Effector memory CD8-positive, alpha-beta T cell (primary cell): ENCODE measurements around the gene APOBEC3F.
"Not testable (repeated sequence)": the region's sequence is repeated elsewhere in the genome, so short reads cannot be mapped to it uniquely, and the experiment has no call there.

Experiments used
- ATAC-seq: fragments of 150-1000 bp; cut with Tn5 transposase; replicated peaks from 2 replicates; pipeline ENCODE4 v1.10.0; 2021; ENCODE audit warnings: mild to moderate bottlenecking, moderate library complexity
- DNase-seq, 3 experiments: peaks; one replicate each; pipeline ENCODE4 v3.0.0; 2021
- H3K27ac Mint-ChIP-seq, 2 donors: one replicate each; pipeline ENCODE4 v1.8.0; 2022; ENCODE audit warnings: mild to moderate bottlenecking in 2 of 2, mixed read lengths in 2 of 2, moderate library complexity in 2 of 2
- H3K27me3 Mint-ChIP-seq, 2 donors: one replicate each; pipeline ENCODE4 v1.8.0; 2022; ENCODE audit warnings: mixed read lengths in 2 of 2
- H3K36me3 Mint-ChIP-seq: one replicate; pipeline ENCODE4 v1.8.0; 2022; ENCODE audit warnings: mild to moderate bottlenecking, moderate library complexity, mixed read lengths; ENCODE audit not compliant: insufficient read depth
- H3K4me1 Mint-ChIP-seq, 2 donors: one replicate each; pipeline ENCODE4 v1.8.0; 2022; ENCODE audit warnings: low read depth in 2 of 2, mixed read lengths in 2 of 2
- H3K4me3 Mint-ChIP-seq, 2 donors: one replicate each; pipeline ENCODE4 v1.8.0; 2022; ENCODE audit warnings: mild to moderate bottlenecking in 2 of 2, mixed read lengths in 2 of 2, moderate library complexity in 2 of 2
- H3K9me3 Mint-ChIP-seq, 2 donors: one replicate each; pipeline ENCODE4 v1.8.0; 2022; ENCODE audit warnings: mixed read lengths in 2 of 2

Gene APOBEC3F

GRCh38 chr22:39070186-39070585 lies 29.5 kb downstream of the APOBEC3F start:
- H3K4me3 Mint-ChIP-seq = no peak overlapping the region
- ATAC-seq (no peak), DNase-seq (no peak)
- no peaks in the 10 kb centered on the region for H3K9me3 Mint-ChIP-seq
- no peaks in the 10 kb centered on the region for H3K27me3 Mint-ChIP-seq
- H3K36me3 Mint-ChIP-seq = no peaks in the 10 kb centered on the region
- peak overlapping the region in 1 of 2 donors; percentile 12 for H3K27ac Mint-ChIP-seq
- peaks cover 6 to 8% of the 10 kb centered on the region in 2 donors for H3K4me1 Mint-ChIP-seq

GRCh38 chr22:39072581-39072981 lies 31.9 kb downstream of the APOBEC3F start:
- H3K36me3 Mint-ChIP-seq, H3K9me3 Mint-ChIP-seq, H3K27me3 Mint-ChIP-seq, H3K27ac Mint-ChIP-seq, ATAC-seq, DNase-seq, H3K4me3 Mint-ChIP-seq: not testable (repeated sequence)
- H3K4me1 Mint-ChIP-seq = peaks cover 13 to 20% of the 10 kb centered on the region in 2 donors

- no peaks in the 10 kb centered on the region for H3K9me3 Mint-ChIP-seq
- peaks cover 23 to 30% of the 10 kb centered on the region in 2 donors for H3K4me1 Mint-ChIP-seq
- ATAC-seq = no peak
- no peak for DNase-seq
- peaks cover 21% of the 10 kb centered on the region for H3K36me3 Mint-ChIP-seq
- no peaks in the 10 kb centered on the region for H3K27me3 Mint-ChIP-seq
- H3K4me3 Mint-ChIP-seq = no peak overlapping the region
- H3K27ac Mint-ChIP-seq = peak overlapping the region in 1 of 2 donors; percentile 12
Observed at GRCh38 chr22:39073981-39074380, 33.3 kb downstream of the APOBEC3F start.

GRCh38 chr22:39076155-39077025 lies 35.7 kb downstream of the APOBEC3F start:
- H3K27me3 Mint-ChIP-seq, H3K9me3 Mint-ChIP-seq, DNase-seq, ATAC-seq: not testable (repeated sequence)
- H3K27ac Mint-ChIP-seq = peak overlapping the region; percentile 98 to 99
- peak overlapping the region; percentile 76 to 98 for H3K4me3 Mint-ChIP-seq
- peaks cover 45% of the 10 kb centered on the region for H3K36me3 Mint-ChIP-seq
- H3K4me1 Mint-ChIP-seq = peaks cover 40 to 49% of the 10 kb centered on the region in 2 donors

- DNase-seq (peak; percentile 62 to 72 (median 68)), ATAC-seq (peak; percentile 78)
- H3K27me3 Mint-ChIP-seq, H3K9me3 Mint-ChIP-seq: not testable (repeated sequence)
- Mint-ChIP-seq H3K36me3 (peaks cover 54% of the 10 kb centered on the region), H3K4me3 (peak within 1 kb of the TSS; percentile 92 to 98), H3K4me1 (peaks cover 49 to 58% of the 10 kb centered on the region in 2 donors), H3K27ac (peak within 1 kb of the TSS; percentile 98 to 99)
Observed at GRCh38 chr22:39077026-39077840, 36.6 kb downstream of the APOBEC3F start, which contains the start of gene APOBEC3G. APOBEC3G (plus strand) TSS chr22:39077275; CDS start chr22:39077362, 87 bp downstream.

- peak overlapping the region; percentile 98 to 99 for H3K27ac Mint-ChIP-seq
- not testable (repeated sequence) for H3K9me3 Mint-ChIP-seq, H3K27me3 Mint-ChIP-seq, DNase-seq, ATAC-seq
- peaks cover 53 to 64% of the 10 kb centered on the region in 2 donors for H3K4me1 Mint-ChIP-seq
- H3K4me3 Mint-ChIP-seq = peak overlapping the region; percentile 92 to 98
- peaks cover 60% of the 10 kb centered on the region for H3K36me3 Mint-ChIP-seq
Observed at GRCh38 chr22:39077912-39078311, 37.2 kb downstream of the APOBEC3F start.

GRCh38 chr22:39078329-39078728 lies 37.7 kb downstream of the APOBEC3F start:
- peaks cover 64% of the 10 kb centered on the region for H3K36me3 Mint-ChIP-seq
- DNase-seq (peak in 2 of 3 experiments; percentile 30 to 43), ATAC-seq (no peak)
- H3K4me1 Mint-ChIP-seq = peaks cover 57 to 68% of the 10 kb centered on the region in 2 donors
- peak overlapping the region; percentile 92 to 98 for H3K4me3 Mint-ChIP-seq
- peak overlapping the region; percentile 98 to 99 for H3K27ac Mint-ChIP-seq
- H3K9me3 Mint-ChIP-seq = no peaks in the 10 kb centered on the region
- no peaks in the 10 kb centered on the region for H3K27me3 Mint-ChIP-seq

- Mint-ChIP-seq H3K36me3 (peaks cover 70% of the 10 kb centered on the region), H3K27ac (peak overlapping the region; percentile 98 to 99), H3K4me3 (peak overlapping the region; percentile 92 to 98), H3K4me1 (peaks cover 62 to 73% of the 10 kb centered on the region in 2 donors)
- H3K9me3 Mint-ChIP-seq, ATAC-seq, H3K27me3 Mint-ChIP-seq, DNase-seq: not testable (repeated sequence)
Observed at GRCh38 chr22:39079054-39079637, 38.5 kb downstream of the APOBEC3F start.

- peak overlapping the region; percentile 92 to 98 for H3K4me3 Mint-ChIP-seq
- ATAC-seq (peak; percentile 58), DNase-seq (peak; percentile 61 to 65 (median 65))
- H3K9me3 Mint-ChIP-seq = no peaks in the 10 kb centered on the region
- H3K27ac Mint-ChIP-seq = peak overlapping the region; percentile 98 to 99
- no peaks in the 10 kb centered on the region for H3K27me3 Mint-ChIP-seq
- peaks cover 64 to 73% of the 10 kb centered on the region in 2 donors for H3K4me1 Mint-ChIP-seq
- peaks cover 78% of the 10 kb centered on the region for H3K36me3 Mint-ChIP-seq
Observed at GRCh38 chr22:39080052-39080762, 39.5 kb downstream of the APOBEC3F start.

GRCh38 chr22:39081016-39081415 lies 40.4 kb downstream of the APOBEC3F start:
- ATAC-seq (no peak), DNase-seq (no peak)
- Mint-ChIP-seq H3K27me3 (no peaks in the 10 kb centered on the region), H3K4me1 (peaks cover 66 to 74% of the 10 kb centered on the region in 2 donors), H3K9me3 (no peaks in the 10 kb centered on the region), H3K4me3 (peak overlapping the region; percentile 92 to 98), H3K27ac (peak overlapping the region; percentile 98 to 99), H3K36me3 (peaks cover 86% of the 10 kb centered on the region)

- peaks cover 92% of the 10 kb centered on the region for H3K36me3 Mint-ChIP-seq
- H3K4me3 Mint-ChIP-seq = peak overlapping the region; percentile 92 to 98
- peak overlapping the region; percentile 98 to 99 for H3K27ac Mint-ChIP-seq
- H3K9me3 Mint-ChIP-seq = no peaks in the 10 kb centered on the region
- DNase-seq = no peak
- H3K27me3 Mint-ChIP-seq = no peaks in the 10 kb centered on the region
- peaks cover 67 to 75% of the 10 kb centered on the region in 2 donors for H3K4me1 Mint-ChIP-seq
- no peak for ATAC-seq
Observed at GRCh38 chr22:39081598-39081997, 40.9 kb downstream of the APOBEC3F start.

- Mint-ChIP-seq H3K4me3 (peak overlapping the region; percentile 92 to 98), H3K27ac (peak overlapping the region; percentile 98 to 99), H3K36me3 (peaks cover 88% of the 10 kb centered on the region), H3K27me3 (no peaks in the 10 kb centered on the region), H3K9me3 (no peaks in the 10 kb centered on the region), H3K4me1 (peaks cover 68 to 82% of the 10 kb centered on the region in 2 donors)
- no peak for DNase-seq
- ATAC-seq = no peak
Observed at GRCh38 chr22:39083212-39084165, 42.8 kb downstream of the APOBEC3F start.
